ENCODE results near the gene KATNIP.

Gene KATNIP

DNA sequence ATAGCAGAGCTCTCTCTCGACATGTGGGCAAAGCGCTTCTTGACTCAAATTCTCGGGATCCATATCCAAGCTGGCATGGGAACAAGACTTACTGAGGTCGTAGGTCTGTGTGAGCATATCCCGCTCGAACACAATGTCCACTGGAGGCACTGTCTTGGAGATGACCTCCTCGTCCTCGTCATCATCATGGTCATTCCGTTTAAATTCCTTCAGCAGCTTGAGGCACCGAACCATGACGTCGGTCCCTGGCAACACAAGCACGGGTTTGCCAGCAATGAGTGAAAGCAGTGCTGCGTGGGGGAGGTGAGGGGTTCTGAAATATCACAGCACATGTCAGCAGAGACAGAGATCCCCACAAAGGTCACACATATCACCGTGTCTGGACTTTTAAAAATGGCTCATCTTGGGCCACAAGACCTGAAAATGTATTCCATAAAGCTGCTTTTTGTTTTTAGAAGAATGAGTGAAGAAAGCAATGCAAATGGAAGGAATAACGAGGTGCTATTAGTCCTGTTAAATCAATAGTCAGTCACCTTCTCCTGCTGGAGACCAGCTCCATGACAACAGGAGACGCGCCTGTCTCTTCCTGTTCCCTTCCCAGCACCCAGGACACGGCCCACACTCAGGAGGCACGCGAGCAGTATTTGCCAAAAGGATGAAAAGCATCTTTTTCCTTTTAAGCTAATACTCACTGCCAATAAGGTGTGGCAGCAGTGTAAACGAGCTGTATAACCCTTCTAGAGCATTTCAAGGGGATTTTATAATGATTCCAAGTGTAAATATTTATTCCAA lies 38.1 kb upstream of the KATNIP start:
- TF ChIP-seq, protein P1, sequence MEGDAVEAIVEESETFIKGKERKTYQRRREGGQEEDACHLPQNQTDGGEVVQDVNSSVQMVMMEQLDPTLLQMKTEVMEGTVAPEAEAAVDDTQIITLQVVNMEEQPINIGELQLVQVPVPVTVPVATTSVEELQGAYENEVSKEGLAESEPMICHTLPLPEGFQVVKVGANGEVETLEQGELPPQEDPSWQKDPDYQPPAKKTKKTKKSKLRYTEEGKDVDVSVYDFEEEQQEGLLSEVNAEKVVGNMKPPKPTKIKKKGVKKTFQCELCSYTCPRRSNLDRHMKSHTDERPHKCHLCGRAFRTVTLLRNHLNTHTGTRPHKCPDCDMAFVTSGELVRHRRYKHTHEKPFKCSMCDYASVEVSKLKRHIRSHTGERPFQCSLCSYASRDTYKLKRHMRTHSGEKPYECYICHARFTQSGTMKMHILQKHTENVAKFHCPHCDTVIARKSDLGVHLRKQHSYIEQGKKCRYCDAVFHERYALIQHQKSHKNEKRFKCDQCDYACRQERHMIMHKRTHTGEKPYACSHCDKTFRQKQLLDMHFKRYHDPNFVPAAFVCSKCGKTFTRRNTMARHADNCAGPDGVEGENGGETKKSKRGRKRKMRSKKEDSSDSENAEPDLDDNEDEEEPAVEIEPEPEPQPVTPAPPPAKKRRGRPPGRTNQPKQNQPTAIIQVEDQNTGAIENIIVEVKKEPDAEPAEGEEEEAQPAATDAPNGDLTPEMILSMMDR (conservative IDR thresholded peaks at IDR 0.05; ENCODE audit: low read depth, low read length), result peak; percentile 40
- H3K4me3 ChIP-seq (ENCODE audit: low read length), result no peak overlapping the region
- DNase-seq (ENCODE audit: low read depth), result peak; percentile 81

DNA sequence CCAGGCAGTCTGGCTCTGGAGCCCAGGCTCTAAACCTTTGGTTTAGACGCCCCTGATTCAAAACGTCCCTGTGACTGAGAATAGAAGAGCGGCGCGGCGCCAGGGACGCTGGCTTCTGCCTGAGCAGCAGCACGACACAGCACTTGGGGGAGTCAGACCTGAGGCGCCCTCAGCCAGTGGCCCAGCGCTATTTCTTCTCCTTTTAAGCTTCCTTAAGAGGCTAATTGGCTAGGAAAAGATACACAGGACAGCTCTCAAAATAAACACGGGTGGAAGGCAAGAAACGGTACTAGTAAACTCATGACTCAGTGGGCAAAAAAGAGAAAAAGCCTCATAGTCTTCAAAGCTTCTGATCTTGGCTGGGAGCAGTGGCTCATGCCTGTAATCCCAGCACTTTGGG lies 35.1 kb upstream of the KATNIP start:
- TF ChIP-seq, protein P1 (conservative IDR thresholded peaks at IDR 0.05; ENCODE audit: low read depth, low read length), result no peak
- H3K4me3 ChIP-seq (ENCODE audit: low read length), result no peak overlapping the region
- DNase-seq (ENCODE audit: low read depth), result no peak

DNA sequence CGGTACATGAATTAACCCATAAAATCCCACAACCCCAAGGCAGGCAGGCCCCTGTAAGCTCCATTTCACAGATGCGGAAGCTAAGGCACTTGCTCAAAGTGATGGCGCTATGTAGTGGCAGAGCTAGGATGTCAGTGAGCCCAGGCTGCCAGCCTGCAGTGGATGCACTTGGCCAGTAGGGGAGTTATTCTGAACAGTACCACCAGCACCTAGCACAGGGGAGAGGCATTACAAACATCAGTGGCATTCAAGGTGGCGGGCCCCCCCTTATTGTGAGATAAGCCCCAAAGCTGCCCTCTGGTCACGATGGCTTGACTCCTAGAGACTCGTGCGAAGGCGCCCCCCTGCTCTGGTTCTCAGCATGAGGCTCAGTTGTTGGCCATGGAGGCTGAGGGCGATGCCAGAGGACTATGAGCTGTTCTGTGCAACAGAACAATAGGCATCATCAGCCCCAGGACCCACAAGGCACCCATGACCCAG lies 34.0 kb upstream of the KATNIP start:
- TF ChIP-seq, protein P1 (conservative IDR thresholded peaks at IDR 0.05; ENCODE audit: low read depth, low read length), result peak; percentile 82
- H3K4me3 ChIP-seq (ENCODE audit: low read length), result no peak overlapping the region
- peak; percentile 46 for DNase-seq (ENCODE audit: low read depth)

DNA sequence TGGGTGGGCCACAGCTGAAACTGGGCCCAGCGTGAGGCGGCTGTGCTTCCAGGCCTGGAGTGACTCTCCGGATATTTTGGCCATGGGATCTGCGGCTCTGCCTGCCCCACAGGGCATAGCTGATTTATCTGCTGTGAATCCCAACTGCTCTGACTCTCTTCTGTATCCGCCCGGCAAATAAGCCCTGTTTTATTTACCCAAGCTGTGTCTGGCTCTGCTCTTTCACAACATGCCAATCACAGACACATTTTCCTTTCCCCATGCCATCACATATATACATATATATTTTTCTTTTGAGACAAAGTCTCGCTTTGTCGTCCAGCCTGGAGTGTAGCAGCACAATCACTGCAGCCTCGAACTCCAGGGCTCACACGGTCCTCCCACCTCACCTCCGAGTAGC lies 33.6 kb upstream of the KATNIP start:
- no peak for DNase-seq (ENCODE audit: low read depth)
- TF ChIP-seq, protein P1 (conservative IDR thresholded peaks at IDR 0.05; ENCODE audit: low read depth, low read length), result no peak
- no peak overlapping the region for H3K4me3 ChIP-seq (ENCODE audit: low read length)

- DNase-seq (ENCODE audit: low read depth), result no peak
- TF ChIP-seq, protein P1 (conservative IDR thresholded peaks at IDR 0.05; ENCODE audit: low read depth, low read length), result no peak
- no peak overlapping the region for H3K4me3 ChIP-seq (ENCODE audit: low read length)
Observed at GRCh38 chr16:27517664-27518063, 32.3 kb upstream of the KATNIP start.

DNA sequence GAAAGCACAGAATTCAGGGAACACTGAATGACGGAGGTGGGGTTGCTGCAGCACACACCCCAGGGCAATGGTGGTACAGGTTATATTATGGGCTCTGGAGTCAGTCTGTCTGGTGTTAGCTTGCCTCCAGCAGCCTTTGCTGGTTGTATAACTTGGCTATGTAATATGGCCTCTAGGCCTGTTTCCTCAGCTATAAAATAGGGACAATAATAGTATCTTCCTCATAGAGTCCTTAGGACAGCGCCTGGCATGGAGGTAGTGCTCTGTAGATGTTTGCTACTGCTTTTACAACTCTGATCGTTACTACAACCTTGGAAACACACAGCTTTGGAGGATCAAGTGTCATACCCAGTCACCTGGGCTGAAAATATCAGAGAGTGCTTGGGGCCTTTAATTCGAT lies 31.7 kb upstream of the KATNIP start:
- no peak for DNase-seq (ENCODE audit: low read depth)
- H3K4me3 ChIP-seq (ENCODE audit: low read length), result no peak overlapping the region
- TF ChIP-seq, protein P1 (conservative IDR thresholded peaks at IDR 0.05; ENCODE audit: low read depth, low read length), result no peak
